OCI-LY7 (cell line): ENCODE measurements around the gene BNC1. TPM values are rescaled to one million over a fixed set of nuclear protein-coding genes. Genes with fewer than 3 reads are reported as not detected.
"Not testable (repeated sequence)": the region's sequence is repeated elsewhere in the genome, so short reads cannot be mapped to it uniquely, and the experiment has no call there.

ENCODE experiments used
- BruUV-seq: library from RNA; stranded (reverse); fragments of 400-500 nt; replicated peaks from 2 replicates; lab custom pipeline; 2021; lab: Mats Ljungman, UMichigan
- CTCF ChIA-PET: fragments of 300-600 bp; sonication (Branson Sonifier 250); formaldehyde crosslinking; loops from one replicate; lab custom pipeline; 2022; ENCODE audit warnings: antibody characterized with exemption; ENCODE audit not compliant: unreplicated experiment; lab: Charles Lee
- POLR2A ChIA-PET: fragments of 300-600 bp; sonication (Branson Sonifier 250); formaldehyde crosslinking; loops from one replicate; lab custom pipeline; 2022; ENCODE audit warnings: antibody characterized with exemption; lab: Charles Lee
- DNase-seq: peaks from one replicate; pipeline ENCODE4 v3.0.0-alpha.2; 2015; ENCODE audit warnings: low spot score
- H2AFZ ChIP-seq: fragments of 200-600 bp; sonication (generic), shearing (Covaris generic); 2 replicates; pipeline ENCODE4 v1.6.1; 2014; ENCODE audit warnings: mild to moderate bottlenecking, antibody characterized with exemption, low read length, moderate library complexity
- H3K27ac ChIP-seq: fragments of 200-600 bp; sonication (generic); 2 replicates; pipeline ENCODE4 v1.5.1; 2014; ENCODE audit warnings: mixed run types, low read depth, mild to moderate bottlenecking, moderate library complexity, low read length, inconsistent platforms; ENCODE audit not compliant: poor library complexity, severe bottlenecking
- H3K36me3 ChIP-seq: fragments of 200-600 bp; sonication (generic); 2 replicates; pipeline ENCODE4 v1.6.1; 2014; ENCODE audit warnings: mild to moderate bottlenecking, antibody characterized with exemption, low read length, moderate library complexity, mixed read lengths; ENCODE audit not compliant: insufficient read depth
- H3K4me1 ChIP-seq: fragments of 200-600 bp; sonication (generic); 2 replicates; pipeline ENCODE4 v1.5.1; 2014; ENCODE audit warnings: mild to moderate bottlenecking, low read length; ENCODE audit not compliant: insufficient read depth, poor library complexity, severe bottlenecking
- H3K4me2 ChIP-seq: fragments of 200-600 bp; sonication (generic); 2 replicates; pipeline ENCODE4 v1.6.1; 2014; ENCODE audit warnings: mild to moderate bottlenecking, low read length
- H3K4me3 ChIP-seq: fragments of 200-600 bp; sonication (generic); 2 replicates; pipeline ENCODE4 v1.5.1; 2014; ENCODE audit warnings: mild to moderate bottlenecking, low read depth, low read length; ENCODE audit not compliant: poor library complexity, severe bottlenecking
- H3K79me2 ChIP-seq: fragments of 200-600 bp; sonication (generic); 2 replicates; pipeline ENCODE4 v1.6.1; 2016; ENCODE audit warnings: low read depth, mild to moderate bottlenecking, low read length, moderate library complexity, mixed read lengths; ENCODE audit not compliant: insufficient read depth
- H3K9me2 ChIP-seq: fragments of 200-600 bp; sonication (generic); 2 replicates; pipeline ENCODE4 v1.6.1; 2016; ENCODE audit warnings: mild to moderate bottlenecking, low read length, mixed read lengths; ENCODE audit not compliant: insufficient read depth
- H3K9me3 ChIP-seq: fragments of 200-600 bp; sonication (generic); 2 replicates; pipeline ENCODE4 v1.6.1; 2014; ENCODE audit warnings: mild to moderate bottlenecking, mixed run types, low read length, mixed read lengths
- H4K20me1 ChIP-seq: fragments of 200-600 bp; sonication (generic); 2 replicates; pipeline ENCODE4 v1.6.1; 2014; ENCODE audit warnings: mild to moderate bottlenecking, antibody characterized with exemption, low read length, moderate library complexity, mixed read lengths; ENCODE audit not compliant: insufficient read depth
- CTCF ChIP-seq: fragments of 200-600 bp; sonication (generic); conservative IDR thresholded peaks from 2 replicates; pipeline ENCODE4 v1.5.1; 2014; ENCODE audit warnings: mild to moderate bottlenecking, antibody characterized with exemption, low read length, moderate library complexity, mixed read lengths
- EZH2phosphoT487 ChIP-seq: fragments of 200-600 bp; sonication (generic); IDR thresholded peaks from 2 replicates; pipeline ENCODE4 v1.6.1; 2018; ENCODE audit warnings: low read depth, borderline replicate concordance, mild to moderate bottlenecking, mixed run types, antibody characterized with exemption, low read length, moderate library complexity, mixed read lengths
- intact Hi-C: fragments of 100-400 bp; cut with micrococcal nuclease; formaldehyde crosslinking; loops from one replicate; pipeline ENCODE4 v1.10.0; 2022; ENCODE audit not compliant: unreplicated experiment
- total RNA-seq, 2 experiments: library from RNA; depleted of rRNA in 1 of 2; stranded (reverse); fragments of >200 nt in 1 of 2; shearing (Covaris generic) in 1 of 2; gene quantifications; 2 replicates each; pipeline ENCODE4 v1.2.3, GENCODE V29; 2014 to 2022

The BNC1 gene
- total RNA-seq, 2 experiments from 2014 or later = not detected

DNA sequence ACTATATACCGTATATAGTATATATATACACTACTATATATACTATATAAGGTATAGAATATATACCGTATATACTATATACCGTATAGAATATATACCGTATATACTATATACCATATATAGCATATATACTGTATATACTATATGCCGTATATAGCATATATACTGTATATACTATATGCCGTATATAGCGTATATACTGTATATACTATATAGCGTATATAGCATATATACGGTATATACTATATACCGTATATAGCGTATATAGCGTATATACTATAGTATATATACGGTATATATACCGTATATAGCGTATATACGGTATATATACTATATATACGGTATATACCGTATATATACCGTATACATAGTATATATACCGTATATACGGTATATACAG, 54.2 kb downstream of the BNC1 start:
- POLR2A ChIA-PET = no interaction called here
- CTCF ChIA-PET = no interaction called here
- DNase-seq = no peak
- H3K36me3 ChIP-seq = no peaks in the 10 kb centered on the region
- TF ChIP-seq CTCF (no peak), EZH2phosphoT487 (no peak)
- no peaks in the 10 kb centered on the region for H3K9me2 ChIP-seq
- BruUV-seq = no TSS peak
- H4K20me1 ChIP-seq = no peaks in the 10 kb centered on the region
- H3K79me2 ChIP-seq = no peaks in the 10 kb centered on the region
- H3K27ac ChIP-seq = no peak overlapping the region
- intact Hi-C loops = no loop called here
- no peak overlapping the region for H3K4me2 ChIP-seq
- no peaks in the 10 kb centered on the region for H3K4me1 ChIP-seq
- H3K4me3 ChIP-seq = no peak overlapping the region
- H3K9me3 ChIP-seq = no peaks in the 10 kb centered on the region
- no peak overlapping the region for H2AFZ ChIP-seq

GRCh38 chr15:83225449-83225848, 59.0 kb downstream of the BNC1 start:
- Histone ChIP-seq H3K9me2 (no peaks in the 10 kb centered on the region), H3K27ac (no peak overlapping the region), H3K4me1 (no peaks in the 10 kb centered on the region), H3K4me3 (no peak overlapping the region), H4K20me1 (no peaks in the 10 kb centered on the region), H3K36me3 (no peaks in the 10 kb centered on the region), H3K4me2 (no peak overlapping the region), H3K9me3 (no peaks in the 10 kb centered on the region), H2AFZ (no peak overlapping the region), H3K79me2 (no peaks in the 10 kb centered on the region)
- BruUV-seq = no TSS peak
- no peak for DNase-seq
- intact Hi-C loops = no loop called here
- POLR2A ChIA-PET = interaction anchor here (0.6 to 1.0 kb wide), 2 partner anchors 12 to 50 kb away, joined by 3 to 4 read pairs; no protein-coding TSS in a partner anchor
- CTCF ChIA-PET = no interaction called here
- TF ChIP-seq CTCF (no peak), EZH2phosphoT487 (no peak)

DNA sequence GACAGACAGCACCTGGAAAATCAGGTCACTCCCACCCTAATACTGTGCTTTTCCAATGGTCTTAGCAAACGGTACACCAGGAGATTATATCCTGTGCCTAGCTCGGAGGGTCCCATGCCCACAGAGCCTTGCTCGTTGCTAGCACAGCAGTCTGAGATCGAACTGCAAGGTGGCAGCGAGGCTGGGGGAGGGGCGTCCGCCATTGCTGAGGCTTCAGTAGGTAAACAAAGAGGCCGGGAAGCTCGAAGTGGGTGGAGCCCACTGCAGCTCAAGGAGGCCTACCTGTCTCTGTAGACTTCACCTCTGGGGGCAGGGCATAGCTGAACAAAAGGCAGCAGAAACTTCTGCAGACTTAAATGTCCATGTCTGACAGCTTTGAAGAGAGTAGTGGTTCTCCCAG, 62.7 kb downstream of the BNC1 start:
- H3K27ac ChIP-seq, POLR2A ChIA-PET, H2AFZ ChIP-seq, H3K9me3 ChIP-seq, H3K4me2 ChIP-seq, DNase-seq, H3K79me2 ChIP-seq, H3K4me1 ChIP-seq, H3K9me2 ChIP-seq, H3K36me3 ChIP-seq, H4K20me1 ChIP-seq, BruUV-seq, CTCF ChIA-PET, intact Hi-C loops, H3K4me3 ChIP-seq: not testable (repeated sequence)
